RWPE2 (cell line): Measurements from ENCODE around the gene ERCC6L.

Experiments
- ATAC-seq: fragments of 200-7000 bp; cut with Tn5 transposase; 3 replicates; pipeline ENCODE4 v1.9.1; 2021; ENCODE audit warnings: low read depth
- DNase-seq: peaks from one replicate; pipeline ENCODE4 v3.0.0-alpha.2; 2020; ENCODE audit warnings: low spot score
- H3K27ac ChIP-seq: fragments of 450-650 bp; 2 replicates; pipeline ENCODE4 v1.5.1; 2017; ENCODE audit warnings: mild to moderate bottlenecking; ENCODE audit not compliant: poor library complexity, severe bottlenecking
- H3K27me3 ChIP-seq: fragments of 250-450 bp; sonication (Bioruptor Pico); 2 replicates; pipeline ENCODE4 v1.5.1; 2021; ENCODE audit warnings: mild to moderate bottlenecking, moderate library complexity; ENCODE audit not compliant: insufficient read depth, poor library complexity, severe bottlenecking
- H3K36me3 ChIP-seq: fragments of 250-450 bp; sonication (Bioruptor Pico); 2 replicates; pipeline ENCODE4 v1.5.1; 2020; ENCODE audit warnings: low read depth, mild to moderate bottlenecking, moderate library complexity
- H3K4me1 ChIP-seq: fragments of 250-450 bp; sonication (Bioruptor Pico); 2 replicates; pipeline ENCODE4 v1.5.1; 2021; ENCODE audit warnings: mild to moderate bottlenecking, moderate library complexity; ENCODE audit not compliant: insufficient read depth, poor library complexity, severe bottlenecking
- H3K4me3 ChIP-seq: fragments of 250-450 bp; sonication (Bioruptor Pico); 2 replicates; pipeline ENCODE4 v1.5.1; 2021; ENCODE audit warnings: mild to moderate bottlenecking, moderate library complexity; ENCODE audit not compliant: severe bottlenecking
- H3K9me3 ChIP-seq: fragments of 250-450 bp; sonication (Bioruptor Pico); 2 replicates; pipeline ENCODE4 v1.5.1; 2021; ENCODE audit warnings: mild to moderate bottlenecking, moderate library complexity; ENCODE audit not compliant: severe bottlenecking
- TF ChIP-seq, protein P1 (sequence below): fragments of 450-650 bp; IDR thresholded peaks from one replicate; pipeline ENCODE4 v1.5.1; 2017; ENCODE audit warnings: mild to moderate bottlenecking, moderate library complexity; ENCODE audit not compliant: poor library complexity, severe bottlenecking

The ERCC6L gene

DNA sequence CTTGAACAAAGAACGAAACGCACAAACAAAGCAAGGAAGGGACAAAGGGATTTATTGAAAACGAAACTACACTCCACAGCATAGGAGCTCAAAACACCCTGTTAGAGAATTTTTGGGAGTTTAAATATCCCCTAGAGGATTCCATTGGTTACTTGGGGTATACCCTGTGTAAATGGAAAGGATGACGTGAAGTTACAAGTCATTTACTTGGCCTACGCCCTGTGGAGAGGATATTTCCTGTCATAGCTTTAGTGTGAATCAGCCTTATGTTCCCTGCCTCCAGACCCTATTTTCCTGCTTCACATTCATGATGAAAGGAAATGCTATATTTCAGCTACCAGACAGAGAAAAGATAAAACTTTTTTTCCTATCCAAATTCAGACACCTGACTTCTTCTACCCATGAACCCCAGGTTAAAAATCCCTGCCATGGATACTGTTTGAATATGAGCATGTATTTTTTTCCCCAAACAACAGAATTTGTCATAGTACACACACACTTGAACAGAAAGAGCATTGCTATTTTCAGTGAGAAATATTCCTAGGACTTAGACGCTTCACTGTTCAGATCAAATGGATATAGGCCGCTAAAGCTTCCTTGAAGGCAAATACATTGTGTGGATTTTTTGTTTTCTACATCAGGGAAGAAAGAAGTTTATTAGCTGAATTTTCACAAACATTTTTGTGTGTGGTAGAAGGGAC, 36.8 kb downstream of the ERCC6L start:
- H3K4me3 ChIP-seq = no peak overlapping the region
- TF ChIP-seq, protein P1, sequence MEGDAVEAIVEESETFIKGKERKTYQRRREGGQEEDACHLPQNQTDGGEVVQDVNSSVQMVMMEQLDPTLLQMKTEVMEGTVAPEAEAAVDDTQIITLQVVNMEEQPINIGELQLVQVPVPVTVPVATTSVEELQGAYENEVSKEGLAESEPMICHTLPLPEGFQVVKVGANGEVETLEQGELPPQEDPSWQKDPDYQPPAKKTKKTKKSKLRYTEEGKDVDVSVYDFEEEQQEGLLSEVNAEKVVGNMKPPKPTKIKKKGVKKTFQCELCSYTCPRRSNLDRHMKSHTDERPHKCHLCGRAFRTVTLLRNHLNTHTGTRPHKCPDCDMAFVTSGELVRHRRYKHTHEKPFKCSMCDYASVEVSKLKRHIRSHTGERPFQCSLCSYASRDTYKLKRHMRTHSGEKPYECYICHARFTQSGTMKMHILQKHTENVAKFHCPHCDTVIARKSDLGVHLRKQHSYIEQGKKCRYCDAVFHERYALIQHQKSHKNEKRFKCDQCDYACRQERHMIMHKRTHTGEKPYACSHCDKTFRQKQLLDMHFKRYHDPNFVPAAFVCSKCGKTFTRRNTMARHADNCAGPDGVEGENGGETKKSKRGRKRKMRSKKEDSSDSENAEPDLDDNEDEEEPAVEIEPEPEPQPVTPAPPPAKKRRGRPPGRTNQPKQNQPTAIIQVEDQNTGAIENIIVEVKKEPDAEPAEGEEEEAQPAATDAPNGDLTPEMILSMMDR = no peak
- H3K36me3 ChIP-seq = peaks cover 1% of the 10 kb centered on the region; the same call in 1 of the 2 replicates
- no peaks in the 10 kb centered on the region for H3K27me3 ChIP-seq
- no peaks in the 10 kb centered on the region for H3K9me3 ChIP-seq
- DNase-seq = no peak
- peak overlapping the region; percentile 84 for H3K27ac ChIP-seq
- peaks cover 12% of the 10 kb centered on the region for H3K4me1 ChIP-seq
- peak; percentile 92 for ATAC-seq

DNA sequence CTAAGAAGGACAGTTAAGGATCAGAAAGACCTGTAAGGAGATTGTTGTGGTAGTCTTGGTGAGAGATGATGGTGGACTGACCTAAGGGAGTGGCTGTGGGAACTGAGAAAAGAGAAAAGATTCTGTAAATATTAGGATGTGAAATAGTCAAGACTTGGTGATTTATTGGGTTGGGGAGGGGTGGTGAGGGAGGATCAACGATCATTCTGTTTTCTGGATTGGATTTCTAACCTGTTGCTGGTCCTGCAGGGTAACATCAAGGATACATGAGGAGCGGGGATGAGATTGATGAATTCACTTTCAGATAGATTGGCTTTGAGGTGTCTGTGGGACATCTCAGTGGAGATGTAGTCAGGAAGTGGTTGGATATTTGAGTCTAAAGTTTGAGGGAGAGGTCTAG, 55.9 kb downstream of the ERCC6L start:
- Histone ChIP-seq H3K27ac (no peak overlapping the region), H3K27me3 (no peaks in the 10 kb centered on the region), H3K9me3 (no peaks in the 10 kb centered on the region), H3K36me3 (peaks cover 10% of the 10 kb centered on the region; the same call in 1 of the 2 replicates), H3K4me1 (no peaks in the 10 kb centered on the region), H3K4me3 (no peak overlapping the region)
- TF ChIP-seq, protein P1 = no peak
- DNase-seq (no peak), ATAC-seq (no peak)

DNA sequence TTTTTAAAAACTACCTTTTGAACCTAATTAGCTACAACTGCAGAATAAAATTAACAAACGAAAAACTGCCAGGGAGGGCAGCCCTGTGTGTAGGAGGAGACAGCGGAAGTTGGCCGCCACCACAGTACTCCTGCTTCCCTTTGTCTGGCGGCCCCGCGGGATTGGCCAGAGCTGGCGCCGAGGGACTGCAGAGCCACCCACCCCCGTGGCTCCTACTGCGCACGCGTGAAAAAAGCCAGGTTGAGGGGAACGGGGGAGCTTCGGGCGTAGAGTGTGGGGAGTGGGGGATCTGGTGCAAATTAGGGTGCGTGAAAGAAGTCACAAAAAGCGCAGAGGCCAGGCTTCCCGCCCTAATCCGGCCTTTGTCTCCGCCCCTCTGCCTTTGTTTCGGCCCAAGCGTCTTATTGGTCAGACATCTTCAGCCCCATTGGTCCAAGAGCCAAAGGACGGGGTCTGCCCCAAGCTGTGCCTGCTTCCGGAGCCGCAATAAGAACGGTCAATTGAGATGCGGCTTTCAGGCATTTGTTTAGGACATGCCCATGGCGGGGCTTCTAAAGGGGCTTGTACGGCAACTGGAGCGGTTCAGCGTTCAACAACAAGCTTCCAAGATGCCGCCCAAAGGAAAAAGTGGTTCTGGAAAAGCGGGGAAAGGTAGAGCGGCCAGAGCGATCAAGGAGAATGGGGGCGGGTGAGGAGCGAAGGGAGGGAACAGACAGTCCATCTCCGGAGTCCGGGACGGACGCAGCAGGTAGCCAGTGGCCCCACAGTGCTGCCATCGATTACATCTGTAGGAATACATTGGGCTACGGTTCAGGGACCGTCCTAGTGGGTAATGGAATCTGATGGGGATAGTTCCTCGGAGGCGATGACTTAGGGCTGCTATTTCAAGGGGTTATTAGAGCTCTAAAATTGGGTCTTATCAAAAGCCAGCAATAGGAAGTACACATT, 57.4 kb downstream of the ERCC6L start, which contains the start of gene PIN4:
PIN4 (plus strand) TSS at position 580 of the 948 bp plus-strand sequence; CDS start at position 609, 29 bp downstream.
- peak within 1 kb of the TSS; percentile 63 for H3K27ac ChIP-seq
- DNase-seq (peak; percentile 86), ATAC-seq (peak; percentile 98)
- H3K36me3 ChIP-seq = 0 out of 2 replicates have a peak, but pooled peaks cover 3% of the 10 kb centered on the region
- H3K4me1 ChIP-seq = no peaks in the 10 kb centered on the region
- no peaks in the 10 kb centered on the region for H3K27me3 ChIP-seq
- no peaks in the 10 kb centered on the region for H3K9me3 ChIP-seq
- TF ChIP-seq, protein P1 = no peak
- H3K4me3 ChIP-seq = peak within 1 kb of the TSS; percentile 80

DNA sequence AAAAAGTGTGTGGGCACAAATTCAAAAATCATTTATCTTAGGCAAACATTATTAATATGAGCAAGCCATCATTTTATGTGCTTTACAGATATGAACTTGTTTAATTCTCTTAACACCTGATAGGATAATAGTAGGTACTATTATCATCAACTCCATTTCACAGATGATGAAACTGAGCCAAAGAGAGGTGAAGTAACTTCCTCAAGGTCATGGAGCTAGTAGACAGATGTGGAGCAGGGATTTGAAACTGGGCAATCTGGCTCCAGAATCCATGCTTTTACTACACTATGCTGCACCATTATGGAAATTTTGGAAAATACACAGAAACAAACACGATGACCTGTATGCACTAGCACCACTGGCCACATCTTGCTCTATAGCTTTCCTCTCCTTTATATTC, 58.3 kb downstream of the ERCC6L start:
- no peaks in the 10 kb centered on the region for H3K36me3 ChIP-seq
- H3K4me1 ChIP-seq = no peaks in the 10 kb centered on the region
- peak overlapping the region; percentile 80 for H3K4me3 ChIP-seq
- H3K27me3 ChIP-seq = no peaks in the 10 kb centered on the region
- H3K9me3 ChIP-seq = no peaks in the 10 kb centered on the region
- DNase-seq (no peak), ATAC-seq (no peak)
- H3K27ac ChIP-seq = peak overlapping the region; percentile 63
- TF ChIP-seq, protein P1 = no peak
